Sciatic nerve (tissue), 2 donors: ENCODE results near the gene DACH2. TPM values are rescaled to one million over a fixed set of nuclear protein-coding genes. Genes with fewer than 3 reads are reported as not detected.

Experiments used
- ATAC-seq: fragments of 200-7000 bp; cut with Tn5 transposase; one replicate; pipeline ENCODE4 v1.9.1; 2020; ENCODE audit warnings: mild to moderate bottlenecking, moderate library complexity
- DNase-seq: peaks from one replicate; pipeline ENCODE4 v3.0.0-alpha.2; 2020; ENCODE audit warnings: low spot score
- intact Hi-C: fragments of 100-400 bp; cut with DNase I; formaldehyde crosslinking; loops from one replicate; pipeline ENCODE4 v1.14.2; 2022
- total RNA-seq: library from RNA; stranded (reverse); fragmentation: NEBNext Ultra II Directional; extraction: Animal tissue kit (Norgen Biotek cat#: 25700); gene quantifications from one replicate; pipeline ENCODE4 v1.2.1, GENCODE V29; 2021
- donor health status: DM: no; HTN: no; CAD: no.
- donor health status: DM: no; HTN: no; CAD: no.

Gene DACH2
- total RNA-seq, 1 donor from 2014 or later = 0.27 TPM

- no peak for ATAC-seq
- intact Hi-C loops = no loop called here
- DNase-seq = no peak
These were observed 563.4 kb downstream of the DACH2 start for GRCh38 chrX:86711531-86712180.

GRCh38 chrX:86714441-86714840 lies 566.2 kb downstream of the DACH2 start:
- ATAC-seq (no peak), DNase-seq (no peak)
- intact Hi-C loops = no loop called here

GRCh38 chrX:86724277-86724676 lies 576.0 kb downstream of the DACH2 start:
- intact Hi-C loops = no loop called here
- DNase-seq (no peak), ATAC-seq (no peak)

GRCh38 chrX:86747091-86747490 lies 598.8 kb downstream of the DACH2 start:
- DNase-seq = no peak
- intact Hi-C loops = no loop called here
- no peak for ATAC-seq

GRCh38 chrX:86805241-86805640 lies 657.0 kb downstream of the DACH2 start:
- intact Hi-C loops = no loop called here

GRCh38 chrX:86806786-86807185 lies 658.5 kb downstream of the DACH2 start:
- intact Hi-C loops = no loop called here
- no peak for DNase-seq
- no peak for ATAC-seq

More at GRCh38 chrX:86805241-86805640, 657.0 kb downstream of the DACH2 start:
- ATAC-seq (no peak), DNase-seq (no peak)

- ATAC-seq = no peak
- intact Hi-C loops = no loop called here
- DNase-seq = no peak
These were observed 661.4 kb downstream of the DACH2 start for GRCh38 chrX:86809651-86810050.

GRCh38 chrX:86829786-86830185 lies 681.5 kb downstream of the DACH2 start:
- intact Hi-C loops = no loop called here
- no peak for DNase-seq
- ATAC-seq = no peak

- ATAC-seq = no peak
- intact Hi-C loops = no loop called here
- no peak for DNase-seq
These were observed 682.4 kb downstream of the DACH2 start for GRCh38 chrX:86830685-86831084.

GRCh38 chrX:86845101-86845500 lies 696.9 kb downstream of the DACH2 start:
- ATAC-seq (no peak), DNase-seq (no peak)
- intact Hi-C loops = no loop called here

Other genes with a start within 250 kb of the DACH2 start
- gene CHM, start 100.9 kb upstream of the DACH2 start, total RNA-seq = 36.6 TPM